ENCODE results near the gene PVALEF. TPM values are rescaled to one million over a fixed set of nuclear protein-coding genes. Genes with fewer than 3 reads are reported as not detected.

PVALEF gene
- total RNA-seq, 2 experiments from 2014 or later, result not detected

DNA sequence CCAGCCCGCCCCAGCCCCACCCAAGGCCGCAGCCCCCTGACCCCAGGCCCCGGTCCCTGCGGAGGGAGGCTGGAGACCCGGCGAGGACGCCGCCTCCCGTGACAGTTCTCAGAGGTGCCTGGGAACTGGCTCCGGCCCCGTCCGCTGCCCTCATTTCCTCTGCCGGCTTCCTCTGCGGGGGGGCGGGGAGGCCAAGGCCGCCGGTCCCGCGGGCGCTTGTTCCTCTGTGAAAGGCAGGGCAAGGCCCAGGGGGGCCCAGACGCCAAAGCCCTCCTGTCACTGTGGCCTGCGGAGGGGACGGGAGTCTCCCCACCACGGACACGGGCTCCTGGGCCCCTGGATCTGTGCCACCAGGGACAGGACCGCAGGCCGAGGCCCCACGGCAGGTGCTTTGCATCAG, 5.0 kb upstream of the PVALEF start:
- H3K4me1 Mint-ChIP-seq, result no peaks in the 10 kb centered on the region
- no peaks in the 10 kb centered on the region for H3K36me3 Mint-ChIP-seq (ENCODE audit: low read depth)
- ATAC-seq (no peak), DNase-seq (no peak)
- intact Hi-C loops (cut with DNase I, micrococcal nuclease), result no loop called here
- POLR2A ChIA-PET, result no interaction called here
- peaks cover 13% of the 10 kb centered on the region for H3K27me3 Mint-ChIP-seq
- no peak overlapping the region for H3K4me3 Mint-ChIP-seq
- H3K9me3 Mint-ChIP-seq (ENCODE audit: low read depth), result no peaks in the 10 kb centered on the region
- CTCF ChIA-PET, result no interaction called here
- no peak overlapping the region for H3K27ac Mint-ChIP-seq

GRCh38 chr17:81160747-81161453, 4.4 kb upstream of the PVALEF start:
- ChIA-PET POLR2A (no interaction called here), CTCF (no interaction called here)
- Mint-ChIP-seq H3K27ac (no peak overlapping the region), H3K9me3 (ENCODE audit: low read depth) (no peaks in the 10 kb centered on the region), H3K4me1 (no peaks in the 10 kb centered on the region), H3K36me3 (ENCODE audit: low read depth) (no peaks in the 10 kb centered on the region), H3K27me3 (peaks cover 13% of the 10 kb centered on the region), H3K4me3 (no peak overlapping the region)
- no peak for DNase-seq
- intact Hi-C loops (cut with DNase I, micrococcal nuclease), result no loop called here
- no peak for ATAC-seq

- Mint-ChIP-seq H3K27ac (no peak overlapping the region), H3K4me3 (no peak overlapping the region), H3K27me3 (peaks cover 13% of the 10 kb centered on the region), H3K4me1 (no peaks in the 10 kb centered on the region), H3K9me3 (ENCODE audit: low read depth) (no peaks in the 10 kb centered on the region), H3K36me3 (ENCODE audit: low read depth) (no peaks in the 10 kb centered on the region)
- intact Hi-C loops (cut with DNase I, micrococcal nuclease), result no loop called here
- ChIA-PET POLR2A (no interaction called here), CTCF (no interaction called here)
- ATAC-seq (no peak), DNase-seq (no peak)
Measured at GRCh38 chr17:81161536-81161935, 3.8 kb upstream of the PVALEF start.

DNA sequence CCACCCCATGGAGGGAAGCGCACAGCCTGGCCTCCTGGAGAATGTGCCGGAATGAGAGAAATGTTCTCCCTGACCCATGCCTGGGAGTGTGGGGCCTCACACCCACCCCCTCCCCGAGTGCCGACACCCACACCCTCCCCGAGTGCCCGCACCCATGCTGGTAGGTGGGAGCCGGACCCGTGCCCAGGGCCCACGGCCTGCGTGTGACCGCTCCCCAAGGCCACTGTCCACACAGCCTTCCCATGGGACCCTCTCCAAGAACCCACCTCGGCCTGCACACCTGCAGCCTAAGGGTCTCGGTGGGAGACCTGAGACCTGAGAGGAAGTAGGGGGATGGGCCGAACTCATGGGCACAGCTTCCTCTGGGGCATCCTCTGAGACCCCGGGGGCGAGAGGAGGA, 3.3 kb upstream of the PVALEF start:
- H3K27ac Mint-ChIP-seq, result no peak overlapping the region
- ATAC-seq, result no peak
- H3K4me1 Mint-ChIP-seq, result no peaks in the 10 kb centered on the region
- ChIA-PET CTCF (interaction anchor here (0.7 kb wide), 1 partner anchor 20 kb away, joined by 3 read pairs; no protein-coding TSS in a partner anchor), POLR2A (no interaction called here)
- intact Hi-C loops (cut with DNase I, micrococcal nuclease), result no loop called here
- peaks cover 13% of the 10 kb centered on the region for H3K27me3 Mint-ChIP-seq
- no peaks in the 10 kb centered on the region for H3K36me3 Mint-ChIP-seq (ENCODE audit: low read depth)
- no peak overlapping the region for H3K4me3 Mint-ChIP-seq
- no peaks in the 10 kb centered on the region for H3K9me3 Mint-ChIP-seq (ENCODE audit: low read depth)
- DNase-seq, result no peak

GRCh38 chr17:81162491-81162890, 2.8 kb upstream of the PVALEF start:
- DNase-seq (no peak), ATAC-seq (no peak)
- H3K9me3 Mint-ChIP-seq (ENCODE audit: low read depth), result no peaks in the 10 kb centered on the region
- H3K4me3 Mint-ChIP-seq, result no peak overlapping the region
- H3K4me1 Mint-ChIP-seq, result no peaks in the 10 kb centered on the region
- intact Hi-C loops (cut with DNase I, micrococcal nuclease), result no loop called here
- ChIA-PET CTCF (interaction anchor here (0.7 kb wide), 1 partner anchor 20 kb away, joined by 3 read pairs; no protein-coding TSS in a partner anchor), POLR2A (no interaction called here)
- H3K27me3 Mint-ChIP-seq, result peaks cover 16% of the 10 kb centered on the region
- H3K27ac Mint-ChIP-seq, result no peak overlapping the region
- no peaks in the 10 kb centered on the region for H3K36me3 Mint-ChIP-seq (ENCODE audit: low read depth)

DNA sequence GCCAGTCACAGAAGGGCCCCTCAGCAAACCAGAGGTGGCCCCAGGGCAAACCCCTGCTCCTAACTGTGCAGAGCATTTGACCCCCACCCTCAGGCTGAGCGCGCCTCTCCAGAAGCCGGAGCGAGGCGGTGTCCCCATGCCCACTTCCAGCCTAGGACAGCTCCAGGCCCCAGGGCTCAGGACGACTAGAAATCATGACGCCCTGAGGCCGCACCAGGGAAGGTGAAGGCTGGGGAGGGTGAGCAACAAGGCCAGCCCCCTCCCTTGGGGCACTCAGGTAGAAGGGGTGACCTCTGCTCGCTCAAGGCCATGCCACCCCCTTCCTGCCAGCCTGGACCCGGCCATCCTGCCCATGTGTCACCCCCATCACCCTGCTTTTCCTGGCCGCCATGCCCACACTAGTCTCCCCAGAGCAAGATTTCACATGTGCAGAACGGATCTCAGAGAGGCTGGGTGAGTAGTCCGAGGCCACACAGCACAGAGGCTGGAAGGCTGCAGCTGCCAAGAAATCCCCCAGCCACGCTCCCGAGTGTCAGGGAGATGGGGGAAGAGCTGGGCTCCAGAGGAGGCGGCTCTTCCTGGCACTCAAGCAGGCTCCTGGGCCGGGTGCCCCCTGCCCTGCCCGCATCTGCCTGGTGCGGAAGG, 2.1 kb upstream of the PVALEF start:
- ChIA-PET CTCF (no interaction called here), POLR2A (no interaction called here)
- Mint-ChIP-seq H3K27ac (no peak overlapping the region), H3K9me3 (ENCODE audit: low read depth) (no peaks in the 10 kb centered on the region), H3K4me3 (no peak overlapping the region), H3K4me1 (no peaks in the 10 kb centered on the region), H3K27me3 (peaks cover 16% of the 10 kb centered on the region), H3K36me3 (ENCODE audit: low read depth) (no peaks in the 10 kb centered on the region)
- ATAC-seq (no peak), DNase-seq (no peak)
- intact Hi-C loops (cut with DNase I, micrococcal nuclease), result no loop called here

GRCh38 chr17:81163703-81164370, 1.5 kb upstream of the PVALEF start:
- Mint-ChIP-seq H3K36me3 (ENCODE audit: low read depth) (no peaks in the 10 kb centered on the region), H3K27me3 (peaks cover 16% of the 10 kb centered on the region), H3K4me3 (no peak overlapping the region), H3K9me3 (ENCODE audit: low read depth) (no peaks in the 10 kb centered on the region), H3K27ac (no peak overlapping the region), H3K4me1 (no peaks in the 10 kb centered on the region)
- ChIA-PET CTCF (no interaction called here), POLR2A (no interaction called here)
- DNase-seq (no peak), ATAC-seq (no peak)
- intact Hi-C loops (cut with DNase I, micrococcal nuclease), result no loop called here

- Mint-ChIP-seq H3K9me3 (ENCODE audit: low read depth) (no peaks in the 10 kb centered on the region), H3K4me1 (no peaks in the 10 kb centered on the region), H3K4me3 (no peak overlapping the region), H3K27ac (no peak overlapping the region), H3K27me3 (peaks cover 16% of the 10 kb centered on the region), H3K36me3 (ENCODE audit: low read depth) (no peaks in the 10 kb centered on the region)
- DNase-seq, result no peak
- ChIA-PET POLR2A (no interaction called here), CTCF (no interaction called here)
- intact Hi-C loops (cut with DNase I, micrococcal nuclease), result no loop called here
- ATAC-seq, result no peak
Measured at GRCh38 chr17:81164371-81165245, 699 bp upstream of the PVALEF start.

DNA sequence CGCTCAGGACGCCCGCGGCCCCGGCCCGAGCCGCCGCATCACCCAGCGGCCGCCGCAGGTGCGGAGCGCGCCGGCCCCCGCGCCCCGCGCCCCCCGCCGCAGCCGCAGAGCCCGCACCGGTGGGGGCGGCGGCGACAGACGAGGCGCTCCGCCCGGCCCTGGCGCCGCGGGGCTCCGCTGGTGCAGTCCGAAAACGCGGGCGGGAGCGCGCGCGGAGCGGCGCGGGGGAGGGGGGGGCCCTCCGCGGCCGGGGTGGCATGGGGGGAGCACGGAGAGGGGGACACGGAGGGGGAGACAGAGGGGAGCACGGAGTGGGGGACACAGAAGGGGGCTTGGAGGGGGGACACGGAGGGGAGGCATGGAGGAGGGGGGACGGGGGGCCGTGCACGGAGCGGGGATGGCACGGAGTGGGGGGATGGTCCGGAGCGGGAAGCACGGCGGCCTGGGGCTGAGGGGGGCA, 756 bp downstream of the PVALEF start, which contains the start of gene AATK:
Gene AATK (minus strand): TSS at position 189 of the 460 bp plus-strand sequence. CDS start 229 bp downstream, outside the sequence.
- H3K4me3 Mint-ChIP-seq, result no peak within 1 kb of the TSS
- H3K36me3 Mint-ChIP-seq (ENCODE audit: low read depth), result no peaks in the 10 kb centered on the region
- no peaks in the 10 kb centered on the region for H3K4me1 Mint-ChIP-seq
- intact Hi-C loops (cut with DNase I, micrococcal nuclease), result no loop called here
- DNase-seq, result no peak
- H3K27me3 Mint-ChIP-seq, result peaks cover 14% of the 10 kb centered on the region
- H3K27ac Mint-ChIP-seq, result no peak within 1 kb of the TSS
- ATAC-seq, result no peak
- CTCF ChIA-PET, result no interaction called here
- POLR2A ChIA-PET, result no interaction called here
- H3K9me3 Mint-ChIP-seq (ENCODE audit: low read depth), result no peaks in the 10 kb centered on the region

GRCh38 chr17:81167194-81167524, 1.9 kb downstream of the PVALEF start:
- Mint-ChIP-seq H3K36me3 (ENCODE audit: low read depth) (no peaks in the 10 kb centered on the region), H3K4me3 (no peak overlapping the region), H3K27me3 (peaks cover 8% of the 10 kb centered on the region), H3K27ac (no peak overlapping the region), H3K4me1 (no peaks in the 10 kb centered on the region), H3K9me3 (ENCODE audit: low read depth) (no peaks in the 10 kb centered on the region)
- ATAC-seq (no peak), DNase-seq (no peak)
- ChIA-PET CTCF (no interaction called here), POLR2A (no interaction called here)
- intact Hi-C loops (cut with DNase I, micrococcal nuclease), result no loop called here

DNA sequence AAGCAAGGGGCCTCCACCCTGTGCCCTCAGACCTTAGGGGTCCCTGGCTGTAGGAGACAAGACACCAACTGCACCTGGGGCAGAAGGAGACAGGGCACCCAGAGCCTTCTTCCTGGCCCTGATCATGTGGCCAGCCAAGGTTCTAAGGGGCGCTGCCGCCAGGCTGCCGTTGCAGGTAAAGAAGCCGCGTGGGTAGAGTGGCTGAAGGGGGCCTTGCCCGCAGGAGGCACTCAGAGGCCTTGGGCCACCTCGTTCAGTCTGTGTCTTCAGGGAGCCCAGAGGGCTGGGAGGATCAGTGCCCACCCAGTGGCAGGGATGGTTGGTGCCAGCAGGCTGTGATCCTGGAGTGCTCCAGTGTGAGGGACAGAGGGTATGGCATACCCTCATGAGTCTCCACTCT, 2.3 kb downstream of the PVALEF start:
- POLR2A ChIA-PET, result no interaction called here
- no peak overlapping the region for H3K27ac Mint-ChIP-seq
- H3K9me3 Mint-ChIP-seq (ENCODE audit: low read depth), result no peaks in the 10 kb centered on the region
- no peak for ATAC-seq
- no peak overlapping the region for H3K4me3 Mint-ChIP-seq
- DNase-seq, result no peak
- no peaks in the 10 kb centered on the region for H3K36me3 Mint-ChIP-seq (ENCODE audit: low read depth)
- peaks cover 8% of the 10 kb centered on the region for H3K27me3 Mint-ChIP-seq
- intact Hi-C loops (cut with DNase I, micrococcal nuclease), result no loop called here
- CTCF ChIA-PET, result no interaction called here
- H3K4me1 Mint-ChIP-seq, result no peaks in the 10 kb centered on the region
